HepG2 (cell line): Measurements from ENCODE around the gene PRPF38B. TPM values are rescaled to one million over a fixed set of nuclear protein-coding genes. Genes with fewer than 3 reads are reported as not detected.

ENCODE experiments used
- CC2D1A ChIP-seq: sonication (generic); formaldehyde crosslinking; IDR thresholded peaks from 2 replicates; pipeline ENCODE4 v1.8.1; 2023; ENCODE audit warnings: mild to moderate bottlenecking, missing genetic modification reagents
- JARID2 ChIP-seq: sonication (generic); formaldehyde crosslinking; IDR thresholded peaks from 2 replicates; pipeline ENCODE4 v1.8.1; 2023; ENCODE audit warnings: missing genetic modification reagents, inconsistent platforms; ENCODE audit not compliant: insufficient replicate concordance
- MIER2 ChIP-seq: IDR thresholded peaks from 2 replicates; pipeline ENCODE4 v1.6.1; 2016; ENCODE audit warnings: missing biosample characterization, missing genetic modification reagents
- MYC ChIP-seq: sonication (generic); formaldehyde crosslinking; IDR thresholded peaks from 2 replicates; pipeline ENCODE4 v1.9.0; 2021; ENCODE audit warnings: missing genetic modification reagents, borderline replicate concordance
- NCOR1 ChIP-seq: fragments of 200-600 bp; sonication (generic); IDR thresholded peaks from 2 replicates; pipeline ENCODE4 v1.7.0; 2017; ENCODE audit warnings: antibody characterized with exemption, low read length, borderline replicate concordance
- NR3C1 ChIP-seq: sonication (generic); formaldehyde crosslinking; IDR thresholded peaks from 2 replicates; pipeline ENCODE4 v1.4.0; 2020; ENCODE audit warnings: missing genetic modification reagents
- SKIL ChIP-seq: sonication (generic); formaldehyde crosslinking; IDR thresholded peaks from 2 replicates; pipeline ENCODE4 v1.8.0; 2022; ENCODE audit warnings: missing genetic modification reagents, mild to moderate bottlenecking, moderate library complexity, borderline replicate concordance
- TFDP1 ChIP-seq: IDR thresholded peaks from 2 replicates; pipeline ENCODE4 v1.6.1; 2016; ENCODE audit warnings: missing compliant biosample characterization, missing genetic modification reagents, borderline replicate concordance
- YEATS2 ChIP-seq: sonication (generic); formaldehyde crosslinking; IDR thresholded peaks from 2 replicates; pipeline ENCODE4 v1.4.0; 2020; ENCODE audit warnings: missing genetic modification reagents, borderline replicate concordance
- ZNF275 ChIP-seq: sonication (generic); formaldehyde crosslinking; IDR thresholded peaks from 2 replicates; pipeline ENCODE4 v1.8.0; 2022; ENCODE audit warnings: missing genetic modification reagents, mild to moderate bottlenecking, inconsistent platforms, borderline replicate concordance
- polyA plus RNA-seq, 8 experiments: library from polyadenylated mRNA; depleted of rRNA in 3 of 8; stranded (reverse) in 7 of 8; unstranded in 1 of 8; fragments of >200 nt; fragmentation: Illumina TruSeq in 4 of 8; extraction: Trizol in 4 of 8; gene quantifications; 2 replicates each; pipeline versions ENCODE4 v1.2.1 to v1.2.3, GENCODE V29; 2011 to 2016; ENCODE audit warnings: low read depth in 4 of 8, missing spikeins in 1 of 8, mixed read lengths in 1 of 8; ENCODE audit not compliant: insufficient read depth in 1 of 8
- total RNA-seq, 5 experiments: library from RNA; depleted of rRNA; stranded (reverse); fragments of >200 nt; fragmentation: Illumina TruSeq; extraction: Trizol; gene quantifications; 2 replicates each; pipeline ENCODE4 v1.2.3, GENCODE V29; 2016; ENCODE audit warnings: low read depth in 1 of 5
- TF ChIP-seq, protein P1 (sequence below): sonication (generic); formaldehyde crosslinking; IDR thresholded peaks from 2 replicates; pipeline ENCODE4 v1.4.0; 2020; ENCODE audit warnings: mild to moderate bottlenecking, missing genetic modification reagents
- TF ChIP-seq, protein P2 (sequence below), 2 experiments: IDR thresholded peaks; 2 replicates each; pipeline ENCODE4 v1.6.1; 2011 to 2012; ENCODE audit warnings: low read length in 2 of 2, borderline replicate concordance in 1 of 2, low read depth in 1 of 2, mild to moderate bottlenecking in 1 of 2, moderate library complexity in 1 of 2

Gene PRPF38B
- total and polyA plus RNA-seq, 2 of the 13 experiments (the other 11 are each of a cell fraction or from before 2014, with no cell fraction given) = 25.7 to 29.7 TPM

- TF ChIP-seq SKIL (CRISPR knock-in tag) (no peak), YEATS2 (CRISPR knock-in tag) (peak; percentile 80), MYC (CRISPR knock-in tag) (peak; percentile 78), NCOR1 (no peak), ZNF275 (CRISPR knock-in tag) (0 out of 2 replicates have a peak, but pooled peaks have one; percentile 36), CC2D1A (CRISPR knock-in tag) (no peak), JARID2 (CRISPR knock-in tag) (peak; percentile 51), NR3C1 (CRISPR knock-in tag) (no peak), TFDP1 (CRISPR knock-in tag) (peak; percentile 76; the same call in 1 of the 2 replicates), MIER2 (no peak; the same call in 1 of the 2 replicates)
- TF ChIP-seq, protein P1, sequence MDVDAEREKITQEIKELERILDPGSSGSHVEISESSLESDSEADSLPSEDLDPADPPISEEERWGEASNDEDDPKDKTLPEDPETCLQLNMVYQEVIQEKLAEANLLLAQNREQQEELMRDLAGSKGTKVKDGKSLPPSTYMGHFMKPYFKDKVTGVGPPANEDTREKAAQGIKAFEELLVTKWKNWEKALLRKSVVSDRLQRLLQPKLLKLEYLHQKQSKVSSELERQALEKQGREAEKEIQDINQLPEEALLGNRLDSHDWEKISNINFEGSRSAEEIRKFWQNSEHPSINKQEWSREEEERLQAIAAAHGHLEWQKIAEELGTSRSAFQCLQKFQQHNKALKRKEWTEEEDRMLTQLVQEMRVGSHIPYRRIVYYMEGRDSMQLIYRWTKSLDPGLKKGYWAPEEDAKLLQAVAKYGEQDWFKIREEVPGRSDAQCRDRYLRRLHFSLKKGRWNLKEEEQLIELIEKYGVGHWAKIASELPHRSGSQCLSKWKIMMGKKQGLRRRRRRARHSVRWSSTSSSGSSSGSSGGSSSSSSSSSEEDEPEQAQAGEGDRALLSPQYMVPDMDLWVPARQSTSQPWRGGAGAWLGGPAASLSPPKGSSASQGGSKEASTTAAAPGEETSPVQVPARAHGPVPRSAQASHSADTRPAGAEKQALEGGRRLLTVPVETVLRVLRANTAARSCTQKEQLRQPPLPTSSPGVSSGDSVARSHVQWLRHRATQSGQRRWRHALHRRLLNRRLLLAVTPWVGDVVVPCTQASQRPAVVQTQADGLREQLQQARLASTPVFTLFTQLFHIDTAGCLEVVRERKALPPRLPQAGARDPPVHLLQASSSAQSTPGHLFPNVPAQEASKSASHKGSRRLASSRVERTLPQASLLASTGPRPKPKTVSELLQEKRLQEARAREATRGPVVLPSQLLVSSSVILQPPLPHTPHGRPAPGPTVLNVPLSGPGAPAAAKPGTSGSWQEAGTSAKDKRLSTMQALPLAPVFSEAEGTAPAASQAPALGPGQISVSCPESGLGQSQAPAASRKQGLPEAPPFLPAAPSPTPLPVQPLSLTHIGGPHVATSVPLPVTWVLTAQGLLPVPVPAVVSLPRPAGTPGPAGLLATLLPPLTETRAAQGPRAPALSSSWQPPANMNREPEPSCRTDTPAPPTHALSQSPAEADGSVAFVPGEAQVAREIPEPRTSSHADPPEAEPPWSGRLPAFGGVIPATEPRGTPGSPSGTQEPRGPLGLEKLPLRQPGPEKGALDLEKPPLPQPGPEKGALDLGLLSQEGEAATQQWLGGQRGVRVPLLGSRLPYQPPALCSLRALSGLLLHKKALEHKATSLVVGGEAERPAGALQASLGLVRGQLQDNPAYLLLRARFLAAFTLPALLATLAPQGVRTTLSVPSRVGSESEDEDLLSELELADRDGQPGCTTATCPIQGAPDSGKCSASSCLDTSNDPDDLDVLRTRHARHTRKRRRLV (CRISPR knock-in tag) = no peak
- TF ChIP-seq, protein P2, sequence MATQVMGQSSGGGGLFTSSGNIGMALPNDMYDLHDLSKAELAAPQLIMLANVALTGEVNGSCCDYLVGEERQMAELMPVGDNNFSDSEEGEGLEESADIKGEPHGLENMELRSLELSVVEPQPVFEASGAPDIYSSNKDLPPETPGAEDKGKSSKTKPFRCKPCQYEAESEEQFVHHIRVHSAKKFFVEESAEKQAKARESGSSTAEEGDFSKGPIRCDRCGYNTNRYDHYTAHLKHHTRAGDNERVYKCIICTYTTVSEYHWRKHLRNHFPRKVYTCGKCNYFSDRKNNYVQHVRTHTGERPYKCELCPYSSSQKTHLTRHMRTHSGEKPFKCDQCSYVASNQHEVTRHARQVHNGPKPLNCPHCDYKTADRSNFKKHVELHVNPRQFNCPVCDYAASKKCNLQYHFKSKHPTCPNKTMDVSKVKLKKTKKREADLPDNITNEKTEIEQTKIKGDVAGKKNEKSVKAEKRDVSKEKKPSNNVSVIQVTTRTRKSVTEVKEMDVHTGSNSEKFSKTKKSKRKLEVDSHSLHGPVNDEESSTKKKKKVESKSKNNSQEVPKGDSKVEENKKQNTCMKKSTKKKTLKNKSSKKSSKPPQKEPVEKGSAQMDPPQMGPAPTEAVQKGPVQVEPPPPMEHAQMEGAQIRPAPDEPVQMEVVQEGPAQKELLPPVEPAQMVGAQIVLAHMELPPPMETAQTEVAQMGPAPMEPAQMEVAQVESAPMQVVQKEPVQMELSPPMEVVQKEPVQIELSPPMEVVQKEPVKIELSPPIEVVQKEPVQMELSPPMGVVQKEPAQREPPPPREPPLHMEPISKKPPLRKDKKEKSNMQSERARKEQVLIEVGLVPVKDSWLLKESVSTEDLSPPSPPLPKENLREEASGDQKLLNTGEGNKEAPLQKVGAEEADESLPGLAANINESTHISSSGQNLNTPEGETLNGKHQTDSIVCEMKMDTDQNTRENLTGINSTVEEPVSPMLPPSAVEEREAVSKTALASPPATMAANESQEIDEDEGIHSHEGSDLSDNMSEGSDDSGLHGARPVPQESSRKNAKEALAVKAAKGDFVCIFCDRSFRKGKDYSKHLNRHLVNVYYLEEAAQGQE (IDR thresholded peaks at IDR 0.05; ENCODE audit: borderline replicate concordance in 1 of 2, low read depth in 1 of 2, low read length in 2 of 2) = 0 out of 4 replicates have a peak, but pooled peaks of 1 of the 2 experiments have one; percentile 36
Observed at GRCh38 chr1:108746382-108747170, 54.5 kb downstream of the PRPF38B start, which contains the start of gene STXBP3 (continued).
